ENCODE results near the gene ELAVL3. TPM values are rescaled to one million over a fixed set of nuclear protein-coding genes. Genes with fewer than 3 reads are reported as not detected.
A peak's percentile ranks its signal among the peaks of the same experiment; 100 is the strongest.

ELAVL3 gene
- total RNA-seq, 1 experiment from 2014 or later, result 1.2 TPM

DNA sequence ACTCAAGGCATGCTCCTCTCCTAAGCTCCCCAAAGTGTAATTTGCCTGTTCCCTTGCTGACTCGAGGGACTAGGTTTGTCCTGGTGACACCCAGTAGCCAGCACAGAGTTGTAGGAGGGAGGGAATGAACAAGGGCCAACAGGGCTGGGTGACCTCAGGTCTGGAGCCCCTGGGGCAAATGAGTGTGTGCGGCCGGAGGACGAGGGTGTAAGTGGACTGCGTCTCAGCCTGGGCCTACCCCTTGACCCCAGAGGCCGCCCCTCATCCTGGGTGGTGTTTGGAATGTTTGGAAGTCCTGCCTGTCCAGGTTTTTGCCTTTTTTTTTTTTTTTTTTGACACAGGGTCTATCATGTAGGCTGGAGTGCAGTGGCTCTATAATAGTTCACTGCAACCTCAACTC is 26.1 kb upstream of the ELAVL3 start:
- TF ChIP-seq, protein P1, sequence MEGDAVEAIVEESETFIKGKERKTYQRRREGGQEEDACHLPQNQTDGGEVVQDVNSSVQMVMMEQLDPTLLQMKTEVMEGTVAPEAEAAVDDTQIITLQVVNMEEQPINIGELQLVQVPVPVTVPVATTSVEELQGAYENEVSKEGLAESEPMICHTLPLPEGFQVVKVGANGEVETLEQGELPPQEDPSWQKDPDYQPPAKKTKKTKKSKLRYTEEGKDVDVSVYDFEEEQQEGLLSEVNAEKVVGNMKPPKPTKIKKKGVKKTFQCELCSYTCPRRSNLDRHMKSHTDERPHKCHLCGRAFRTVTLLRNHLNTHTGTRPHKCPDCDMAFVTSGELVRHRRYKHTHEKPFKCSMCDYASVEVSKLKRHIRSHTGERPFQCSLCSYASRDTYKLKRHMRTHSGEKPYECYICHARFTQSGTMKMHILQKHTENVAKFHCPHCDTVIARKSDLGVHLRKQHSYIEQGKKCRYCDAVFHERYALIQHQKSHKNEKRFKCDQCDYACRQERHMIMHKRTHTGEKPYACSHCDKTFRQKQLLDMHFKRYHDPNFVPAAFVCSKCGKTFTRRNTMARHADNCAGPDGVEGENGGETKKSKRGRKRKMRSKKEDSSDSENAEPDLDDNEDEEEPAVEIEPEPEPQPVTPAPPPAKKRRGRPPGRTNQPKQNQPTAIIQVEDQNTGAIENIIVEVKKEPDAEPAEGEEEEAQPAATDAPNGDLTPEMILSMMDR (conservative IDR thresholded peaks at IDR 0.05), result no peak
- no peak overlapping the region for H3K4ac ChIP-seq (ENCODE audit: low read depth, low read length)
- no peak overlapping the region for H2AK5ac ChIP-seq (ENCODE audit: insufficient read length, low read length)
- H4K91ac ChIP-seq (ENCODE audit: insufficient read length, low read depth, low read length), result no peak overlapping the region
- H2BK15ac ChIP-seq (ENCODE audit: low read depth, low read length), result no peak overlapping the region
- no peaks in the 10 kb centered on the region for H3K79me2 ChIP-seq (ENCODE audit: insufficient read depth, low read length)
- no peak overlapping the region for H2AFZ ChIP-seq (ENCODE audit: low read length)
- no peak overlapping the region for H2BK120ac ChIP-seq (ENCODE audit: low read depth, low read length, poor library complexity, severe bottlenecking)
- DNase-seq, result no peak
- Mint-ChIP-seq H3K9me3 (no peaks in the 10 kb centered on the region), H3K27me3 (ENCODE audit: low read depth) (no peaks in the 10 kb centered on the region), H3K27ac (peak overlapping the region in 1 of 3 experiments; percentile 81; a peak in 1 of 7 replicates), H3K36me3 (ENCODE audit: insufficient read depth in 1 of 3, low read depth in 3 of 3) (peaks cover 0 to 13% (median 5%) of the 10 kb centered on the region in 3 experiments; a peak in 4 of 7 replicates), H3K4me3 (peak overlapping the region; percentile 81 to 90; a peak in 3 of 5 replicates), H3K4me1 (peaks cover 10 to 13% of the 10 kb centered on the region in 2 experiments)
- no peak overlapping the region for H4K5ac ChIP-seq (ENCODE audit: insufficient read length, low read depth, low read length)
- no peaks in the 10 kb centered on the region for H3K27me3 ChIP-seq (ENCODE audit: insufficient read depth, low read length)
- H3K4me1 ChIP-seq (ENCODE audit: insufficient read depth, low read length), result no peaks in the 10 kb centered on the region
- no peak overlapping the region for H3K56ac ChIP-seq (ENCODE audit: insufficient read length, low read depth, low read length)
- no peak overlapping the region for H3T11ph ChIP-seq (ENCODE audit: low read length)
- H4K20me1 ChIP-seq (ENCODE audit: control insufficient read depth, insufficient read depth, insufficient read length), result no peaks in the 10 kb centered on the region
- H2BK12ac ChIP-seq (ENCODE audit: insufficient read length, low read depth, low read length), result no peak overlapping the region
- no peak overlapping the region for H3K23ac ChIP-seq (ENCODE audit: insufficient read length, low read depth, low read length)
- H3K18ac ChIP-seq (ENCODE audit: insufficient read length, low read depth, low read length), result no peak overlapping the region
- H2BK20ac ChIP-seq (ENCODE audit: low read depth, low read length, poor library complexity, severe bottlenecking), result no peak overlapping the region
- WGBS (ENCODE audit: extremely low coverage, insufficient read length, low lambda C conversion rate), result no CpG with 5 or more reads among the region's 6 CpGs
- H3K14ac ChIP-seq (ENCODE audit: insufficient read depth, low read length), result no peak overlapping the region
- H4K8ac ChIP-seq (replicated peaks; ENCODE audit: insufficient read length, low read depth, low read length), result no peak overlapping the region
- no peaks in the 10 kb centered on the region for H3K9me3 ChIP-seq (ENCODE audit: control insufficient read depth, low read depth, low read length)
- H3K4me2 ChIP-seq (ENCODE audit: insufficient read depth, insufficient read length, low read length), result no peak overlapping the region
- no peaks in the 10 kb centered on the region for H3K79me1 ChIP-seq (ENCODE audit: insufficient read depth, low read depth, low read length, poor library complexity, severe bottlenecking)
- H3K23me2 ChIP-seq (ENCODE audit: insufficient read length, low read depth, low read length, poor library complexity, severe bottlenecking), result peaks cover 5% of the 10 kb centered on the region
- H3K9ac ChIP-seq (ENCODE audit: extremely low read depth, insufficient read length, low read length), result no peak overlapping the region
- H2BK5ac ChIP-seq (ENCODE audit: insufficient read length, low read length), result no peak overlapping the region
- no peak overlapping the region for H3K27ac ChIP-seq (ENCODE audit: insufficient read length, low read depth, low read length)
